ENCODE results near the gene NFATC2.

Gene NFATC2

GRCh38 chr20:51366155-51366886 lies 176.2 kb downstream of the NFATC2 start:
- H3K27ac ChIP-seq (ENCODE audit: insufficient read depth in 1 of 2, low read depth in 1 of 2, low read length in 2 of 2, poor library complexity in 1 of 2, severe bottlenecking in 2 of 2) = no peak overlapping the region
- H3K36me3 ChIP-seq (ENCODE audit: control insufficient read depth in 4 of 4, insufficient read depth in 4 of 4, low read length in 3 of 4) = no peaks in the 10 kb centered on the region
- H3K9me3 ChIP-seq (ENCODE audit: control extremely low read depth in 1 of 5, control insufficient read depth in 4 of 5, insufficient read depth in 2 of 5, low read depth in 1 of 5, low read length in 4 of 5) = peaks cover 0 to 13% (median 0%) of the 10 kb centered on the region in 5 experiments
- POLR2A ChIA-PET = no interaction called here
- no peak overlapping the region for H3K4me3 ChIP-seq (ENCODE audit: control insufficient read depth in 1 of 7, extremely low read depth in 1 of 7, insufficient read depth in 4 of 7, low read depth in 2 of 7, low read length in 6 of 7)
- 94% methylated on average over 12 of the region's 16 CpGs for WGBS (ENCODE audit: insufficient coverage)
- H3K4me1 ChIP-seq (ENCODE audit: control extremely low read depth in 1 of 4, control insufficient read depth in 4 of 4, insufficient read depth in 4 of 4, low read length in 3 of 4) = no peaks in the 10 kb centered on the region
- no peaks in the 10 kb centered on the region for H3K27me3 ChIP-seq (replicated peaks in 2 of 5; ENCODE audit: control insufficient read depth in 4 of 5, insufficient read depth in 5 of 5, low read length in 4 of 5)
- no peak for DNase-seq
- CTCF ChIA-PET = no interaction called here

- H3K4me3 ChIP-seq (ENCODE audit: control insufficient read depth in 1 of 7, extremely low read depth in 1 of 7, insufficient read depth in 4 of 7, low read depth in 2 of 7, low read length in 6 of 7) = no peak overlapping the region
- H3K27me3 ChIP-seq (replicated peaks in 2 of 5; ENCODE audit: control insufficient read depth in 4 of 5, insufficient read depth in 5 of 5, low read length in 4 of 5) = no peaks in the 10 kb centered on the region
- 100% methylated on average over 3 of the region's 3 CpGs for WGBS (ENCODE audit: insufficient coverage)
- peaks cover 0 to 13% (median 0%) of the 10 kb centered on the region in 5 experiments for H3K9me3 ChIP-seq (ENCODE audit: control extremely low read depth in 1 of 5, control insufficient read depth in 4 of 5, insufficient read depth in 2 of 5, low read depth in 1 of 5, low read length in 4 of 5)
- H3K27ac ChIP-seq (ENCODE audit: insufficient read depth in 1 of 2, low read depth in 1 of 2, low read length in 2 of 2, poor library complexity in 1 of 2, severe bottlenecking in 2 of 2) = no peak overlapping the region
- H3K4me1 ChIP-seq (ENCODE audit: control extremely low read depth in 1 of 4, control insufficient read depth in 4 of 4, insufficient read depth in 4 of 4, low read length in 3 of 4) = no peaks in the 10 kb centered on the region
- CTCF ChIA-PET = no interaction called here
- POLR2A ChIA-PET = no interaction called here
- DNase-seq = no peak
- no peaks in the 10 kb centered on the region for H3K36me3 ChIP-seq (ENCODE audit: control insufficient read depth in 4 of 4, insufficient read depth in 4 of 4, low read length in 3 of 4)
Measured at GRCh38 chr20:51365670-51366069, 176.8 kb downstream of the NFATC2 start.

- Histone ChIP-seq H3K9me3 (ENCODE audit: control extremely low read depth in 1 of 5, control insufficient read depth in 4 of 5, insufficient read depth in 2 of 5, low read depth in 1 of 5, low read length in 4 of 5) (peaks cover 0 to 13% (median 0%) of the 10 kb centered on the region in 5 experiments), H3K4me3 (ENCODE audit: control insufficient read depth in 1 of 7, extremely low read depth in 1 of 7, insufficient read depth in 4 of 7, low read depth in 2 of 7, low read length in 6 of 7) (no peak overlapping the region), H3K36me3 (ENCODE audit: control insufficient read depth in 4 of 4, insufficient read depth in 4 of 4, low read length in 3 of 4) (no peaks in the 10 kb centered on the region), H3K27ac (ENCODE audit: insufficient read depth in 1 of 2, low read depth in 1 of 2, low read length in 2 of 2, poor library complexity in 1 of 2, severe bottlenecking in 2 of 2) (no peak overlapping the region), H3K27me3 (replicated peaks in 2 of 5; ENCODE audit: control insufficient read depth in 4 of 5, insufficient read depth in 5 of 5, low read length in 4 of 5) (no peaks in the 10 kb centered on the region), H3K4me1 (ENCODE audit: control extremely low read depth in 1 of 4, control insufficient read depth in 4 of 4, insufficient read depth in 4 of 4, low read length in 3 of 4) (no peaks in the 10 kb centered on the region)
- ChIA-PET CTCF (no interaction called here), POLR2A (no interaction called here)
- no peak for DNase-seq
Measured at GRCh38 chr20:51363813-51364212, 178.7 kb downstream of the NFATC2 start.

- ChIA-PET POLR2A (no interaction called here), CTCF (interaction anchor here (1.6 kb wide), 1 partner anchor 8 kb away, joined by 6 read pairs; no protein-coding TSS in a partner anchor)
- Histone ChIP-seq H3K36me3 (ENCODE audit: control insufficient read depth in 4 of 4, insufficient read depth in 4 of 4, low read length in 3 of 4) (no peaks in the 10 kb centered on the region), H3K27me3 (replicated peaks in 2 of 5; ENCODE audit: control insufficient read depth in 4 of 5, insufficient read depth in 5 of 5, low read length in 4 of 5) (peaks cover 0 to 2% (median 0%) of the 10 kb centered on the region in 5 experiments), H3K27ac (ENCODE audit: insufficient read depth in 1 of 2, low read depth in 1 of 2, low read length in 2 of 2, poor library complexity in 1 of 2, severe bottlenecking in 2 of 2) (no peak overlapping the region), H3K9me3 (ENCODE audit: control extremely low read depth in 1 of 5, control insufficient read depth in 4 of 5, insufficient read depth in 2 of 5, low read depth in 1 of 5, low read length in 4 of 5) (peaks cover 0 to 13% (median 0%) of the 10 kb centered on the region in 5 experiments), H3K4me1 (ENCODE audit: control extremely low read depth in 1 of 4, control insufficient read depth in 4 of 4, insufficient read depth in 4 of 4, low read length in 3 of 4) (no peaks in the 10 kb centered on the region), H3K4me3 (ENCODE audit: control insufficient read depth in 1 of 7, extremely low read depth in 1 of 7, insufficient read depth in 4 of 7, low read depth in 2 of 7, low read length in 6 of 7) (no peak overlapping the region)
- WGBS (ENCODE audit: insufficient coverage) = 86% methylated on average over 1 of the region's 2 CpGs
- no peak for DNase-seq
Measured at GRCh38 chr20:51363378-51363777, 179.1 kb downstream of the NFATC2 start.

- CTCF ChIA-PET = interaction anchor here (1.6 kb wide), 1 partner anchor 9 kb away, joined by 6 read pairs; no protein-coding TSS in a partner anchor
- H3K27ac ChIP-seq (ENCODE audit: insufficient read depth in 1 of 2, low read depth in 1 of 2, low read length in 2 of 2, poor library complexity in 1 of 2, severe bottlenecking in 2 of 2) = no peak overlapping the region
Measured at GRCh38 chr20:51362254-51362653, 180.3 kb downstream of the NFATC2 start.

GRCh38 chr20:51361258-51361657 lies 181.3 kb downstream of the NFATC2 start:
- Histone ChIP-seq H3K4me3 (ENCODE audit: control insufficient read depth in 1 of 7, extremely low read depth in 1 of 7, insufficient read depth in 4 of 7, low read depth in 2 of 7, low read length in 6 of 7) (no peak overlapping the region), H3K36me3 (ENCODE audit: control insufficient read depth in 4 of 4, insufficient read depth in 4 of 4, low read length in 3 of 4) (no peaks in the 10 kb centered on the region), H3K27me3 (replicated peaks in 2 of 5; ENCODE audit: control insufficient read depth in 4 of 5, insufficient read depth in 5 of 5, low read length in 4 of 5) (peaks cover 0 to 2% (median 0%) of the 10 kb centered on the region in 5 experiments), H3K9me3 (ENCODE audit: control extremely low read depth in 1 of 5, control insufficient read depth in 4 of 5, insufficient read depth in 2 of 5, low read depth in 1 of 5, low read length in 4 of 5) (peaks cover 0 to 13% (median 0%) of the 10 kb centered on the region in 5 experiments), H3K27ac (ENCODE audit: insufficient read depth in 1 of 2, low read depth in 1 of 2, low read length in 2 of 2, poor library complexity in 1 of 2, severe bottlenecking in 2 of 2) (no peak overlapping the region), H3K4me1 (ENCODE audit: control extremely low read depth in 1 of 4, control insufficient read depth in 4 of 4, insufficient read depth in 4 of 4, low read length in 3 of 4) (no peaks in the 10 kb centered on the region)
- WGBS (ENCODE audit: insufficient coverage) = 93% methylated on average over 1 of the region's 1 CpG
- DNase-seq = no peak
- ChIA-PET POLR2A (no interaction called here), CTCF (interaction anchor here (1.3 kb wide), 1 partner anchor 236 kb away, joined by 3 read pairs; no protein-coding TSS in a partner anchor)

More at GRCh38 chr20:51362254-51362653, 180.3 kb downstream of the NFATC2 start:
- no peaks in the 10 kb centered on the region for H3K4me1 ChIP-seq (ENCODE audit: control extremely low read depth in 1 of 4, control insufficient read depth in 4 of 4, insufficient read depth in 4 of 4, low read length in 3 of 4)
- no peaks in the 10 kb centered on the region for H3K36me3 ChIP-seq (ENCODE audit: control insufficient read depth in 4 of 4, insufficient read depth in 4 of 4, low read length in 3 of 4)
- no peak for DNase-seq
- 86% methylated on average over 1 of the region's 3 CpGs for WGBS (ENCODE audit: insufficient coverage)
- peaks cover 0 to 13% (median 0%) of the 10 kb centered on the region in 5 experiments for H3K9me3 ChIP-seq (ENCODE audit: control extremely low read depth in 1 of 5, control insufficient read depth in 4 of 5, insufficient read depth in 2 of 5, low read depth in 1 of 5, low read length in 4 of 5)
- no peak overlapping the region for H3K4me3 ChIP-seq (ENCODE audit: control insufficient read depth in 1 of 7, extremely low read depth in 1 of 7, insufficient read depth in 4 of 7, low read depth in 2 of 7, low read length in 6 of 7)
- POLR2A ChIA-PET = no interaction called here
- H3K27me3 ChIP-seq (replicated peaks in 2 of 5; ENCODE audit: control insufficient read depth in 4 of 5, insufficient read depth in 5 of 5, low read length in 4 of 5) = peaks cover 0 to 2% (median 0%) of the 10 kb centered on the region in 5 experiments

GRCh38 chr20:51360451-51361201 lies 181.9 kb downstream of the NFATC2 start:
- Histone ChIP-seq H3K27me3 (replicated peaks in 2 of 5; ENCODE audit: control insufficient read depth in 4 of 5, insufficient read depth in 5 of 5, low read length in 4 of 5) (peaks cover 0 to 2% (median 0%) of the 10 kb centered on the region in 5 experiments), H3K27ac (ENCODE audit: insufficient read depth in 1 of 2, low read depth in 1 of 2, low read length in 2 of 2, poor library complexity in 1 of 2, severe bottlenecking in 2 of 2) (no peak overlapping the region), H3K36me3 (ENCODE audit: control insufficient read depth in 4 of 4, insufficient read depth in 4 of 4, low read length in 3 of 4) (no peaks in the 10 kb centered on the region), H3K9me3 (ENCODE audit: control extremely low read depth in 1 of 5, control insufficient read depth in 4 of 5, insufficient read depth in 2 of 5, low read depth in 1 of 5, low read length in 4 of 5) (peaks cover 0 to 13% (median 0%) of the 10 kb centered on the region in 5 experiments), H3K4me1 (ENCODE audit: control extremely low read depth in 1 of 4, control insufficient read depth in 4 of 4, insufficient read depth in 4 of 4, low read length in 3 of 4) (no peaks in the 10 kb centered on the region), H3K4me3 (ENCODE audit: control insufficient read depth in 1 of 7, extremely low read depth in 1 of 7, insufficient read depth in 4 of 7, low read depth in 2 of 7, low read length in 6 of 7) (no peak overlapping the region)
- ChIA-PET CTCF (interaction anchor here (1.3 kb wide), 1 partner anchor 237 kb away, joined by 3 read pairs; no protein-coding TSS in a partner anchor), POLR2A (no interaction called here)
- DNase-seq = no peak
- 93% methylated on average over 11 of the region's 13 CpGs for WGBS (ENCODE audit: insufficient coverage)

Measured in common myeloid progenitor, CD34-positive (primary cell).